Measurements from ENCODE around the gene NPPB.
A peak's percentile ranks its signal among the peaks of the same experiment; 100 is the strongest.

Gene NPPB

GRCh38 chr1:11856698-11857097 is 2.0 kb downstream of the NPPB start:
- no peak for DNase-seq (ENCODE audit: low spot score)

DNA sequence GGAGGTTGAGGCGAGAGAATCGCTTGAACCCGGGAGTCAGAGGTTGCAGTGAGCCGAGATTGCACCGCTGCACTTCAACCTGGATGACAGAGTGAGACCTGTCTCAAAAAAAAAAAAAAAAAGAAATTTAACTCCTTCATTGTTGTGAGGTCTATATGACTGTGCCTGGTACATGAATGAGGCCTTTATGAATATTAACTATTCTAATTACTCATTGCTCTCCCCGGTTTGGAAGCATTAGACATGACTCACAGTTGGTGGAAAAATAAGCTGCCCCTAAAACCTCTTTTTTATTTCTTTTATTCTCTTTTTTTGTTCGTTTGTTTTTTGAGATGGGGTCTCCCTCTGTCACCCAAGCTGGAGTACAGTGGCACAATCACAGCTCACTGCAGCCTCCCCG is 3.3 kb downstream of the NPPB start:
- DNase-seq (ENCODE audit: low spot score): no peak

DNA sequence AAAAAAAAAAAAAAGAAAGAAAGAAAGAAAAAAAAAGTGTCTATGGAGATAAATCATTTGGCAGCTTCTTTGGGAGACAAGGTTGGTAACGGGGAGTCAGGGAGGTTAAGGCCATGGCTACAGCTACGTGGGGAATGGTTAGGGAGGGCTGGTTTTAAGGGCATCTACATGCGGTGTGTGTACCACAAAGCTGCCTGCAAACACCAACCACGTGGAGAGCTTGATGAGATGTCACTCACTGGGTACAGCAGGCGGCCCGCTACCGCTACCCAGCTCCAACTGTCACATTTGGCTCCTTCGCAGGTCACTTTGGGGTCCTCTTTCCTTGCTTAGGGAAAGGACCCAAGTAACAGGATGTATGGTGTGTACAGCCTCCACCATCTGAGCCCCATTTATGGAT is 4.2 kb downstream of the NPPB start:
- no peak for DNase-seq (ENCODE audit: low spot score)

DNA sequence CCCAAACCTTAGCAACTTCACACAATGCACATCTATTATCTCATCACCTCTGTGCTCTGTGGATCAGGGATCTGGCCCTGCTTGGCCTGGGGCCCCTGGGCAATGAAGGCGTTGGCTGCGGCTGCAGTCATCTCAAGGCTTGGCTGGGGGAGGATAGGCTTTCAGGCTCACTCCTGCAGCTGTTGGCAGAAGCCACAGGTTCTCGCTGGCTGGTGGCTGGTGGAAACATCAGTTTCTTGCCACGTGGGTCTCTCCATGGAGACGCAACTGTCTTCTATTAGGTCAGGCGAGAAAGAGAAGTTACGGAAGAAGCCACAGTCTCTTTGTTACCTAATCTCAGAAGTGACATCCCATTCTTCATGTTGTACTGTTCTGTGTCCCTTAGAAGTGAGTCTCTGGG is 7.6 kb downstream of the NPPB start:
- no peak for DNase-seq (ENCODE audit: low spot score)

DNA sequence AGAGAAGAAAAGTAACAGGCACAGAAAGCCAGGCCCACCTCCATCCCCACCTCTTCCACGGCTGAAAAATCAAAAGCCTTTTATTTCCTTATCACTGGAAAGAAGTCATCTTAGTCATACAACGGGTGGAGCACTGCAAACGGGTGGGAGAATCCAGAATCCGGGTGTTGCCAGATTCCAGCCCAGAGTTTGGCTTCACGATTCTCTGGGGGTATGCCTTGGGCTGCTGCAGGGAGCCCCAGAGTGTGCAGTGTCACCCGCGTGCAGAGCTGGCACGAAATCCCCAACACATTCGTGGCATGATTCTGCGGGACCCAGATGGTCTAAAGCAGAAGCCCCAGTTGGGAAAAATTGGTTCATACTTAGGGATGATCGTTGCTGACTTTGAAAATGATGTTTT is 8.6 kb downstream of the NPPB start:
- no peak for DNase-seq (ENCODE audit: low spot score)

DNA sequence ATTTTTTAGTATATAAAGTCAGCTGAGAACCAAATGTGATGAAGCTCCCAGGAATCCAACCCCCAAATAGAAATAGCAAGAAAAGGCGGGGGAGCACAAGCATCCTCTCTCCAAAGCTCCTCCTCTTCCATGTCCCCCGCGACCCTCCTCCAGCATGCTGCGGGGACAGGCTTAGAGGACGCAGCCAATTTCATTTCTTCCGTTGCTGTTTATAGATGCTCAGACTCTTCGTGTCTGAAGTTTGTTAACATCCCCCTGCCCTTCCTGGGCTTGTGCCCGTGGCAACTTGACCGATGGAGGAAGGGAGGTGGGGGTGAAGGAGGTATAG is 10.4 kb downstream of the NPPB start:
- no peak for DNase-seq (ENCODE audit: low spot score)

- no peak for DNase-seq (ENCODE audit: low spot score)
Measured at GRCh38 chr1:11847667-11848372, 10.9 kb downstream of the NPPB start, which contains the start of gene NPPA. Gene NPPA (minus strand): TSS chr1:11847783. CDS start chr1:11847684, 99 bp downstream.

DNA sequence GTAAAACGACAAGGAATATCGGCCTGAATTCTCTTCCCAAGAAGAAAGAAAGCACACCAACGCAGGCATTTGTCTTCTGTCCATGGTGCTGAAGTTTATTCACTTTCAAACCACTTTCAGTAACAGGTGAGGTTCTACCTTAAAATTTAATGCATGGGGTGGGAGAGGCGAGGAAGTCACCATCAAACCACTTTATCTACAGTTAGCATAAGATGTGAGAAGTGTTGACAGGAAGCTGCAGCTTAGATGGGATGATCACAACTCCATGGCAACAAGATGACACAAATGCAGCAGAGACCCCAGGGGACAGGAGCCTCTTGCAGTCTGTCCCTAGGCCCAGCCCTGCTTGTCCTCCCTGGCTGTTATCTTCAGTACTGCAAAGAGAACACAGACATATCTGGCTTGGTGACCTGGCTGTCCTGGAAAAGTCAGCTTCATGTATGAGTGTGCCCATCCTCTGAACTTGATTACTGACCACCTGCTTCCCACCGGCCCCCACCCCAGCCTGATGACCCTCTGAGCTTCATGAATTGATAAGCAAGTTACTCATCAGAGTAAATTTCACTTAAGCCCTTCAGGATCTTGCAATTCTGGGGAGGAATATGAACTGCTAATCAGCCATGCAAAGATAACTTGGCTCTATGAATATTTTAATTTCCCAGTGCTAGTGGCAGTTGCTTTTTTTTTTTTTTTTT is 13.0 kb downstream of the NPPB start:
- DNase-seq (ENCODE audit: low spot score): no peak

GRCh38 chr1:11842154-11843041 is 16.3 kb downstream of the NPPB start:
- no peak for DNase-seq (ENCODE audit: low spot score)

GRCh38 chr1:11841245-11842153 is 17.2 kb downstream of the NPPB start:
- DNase-seq (ENCODE audit: low spot score): no peak

DNA sequence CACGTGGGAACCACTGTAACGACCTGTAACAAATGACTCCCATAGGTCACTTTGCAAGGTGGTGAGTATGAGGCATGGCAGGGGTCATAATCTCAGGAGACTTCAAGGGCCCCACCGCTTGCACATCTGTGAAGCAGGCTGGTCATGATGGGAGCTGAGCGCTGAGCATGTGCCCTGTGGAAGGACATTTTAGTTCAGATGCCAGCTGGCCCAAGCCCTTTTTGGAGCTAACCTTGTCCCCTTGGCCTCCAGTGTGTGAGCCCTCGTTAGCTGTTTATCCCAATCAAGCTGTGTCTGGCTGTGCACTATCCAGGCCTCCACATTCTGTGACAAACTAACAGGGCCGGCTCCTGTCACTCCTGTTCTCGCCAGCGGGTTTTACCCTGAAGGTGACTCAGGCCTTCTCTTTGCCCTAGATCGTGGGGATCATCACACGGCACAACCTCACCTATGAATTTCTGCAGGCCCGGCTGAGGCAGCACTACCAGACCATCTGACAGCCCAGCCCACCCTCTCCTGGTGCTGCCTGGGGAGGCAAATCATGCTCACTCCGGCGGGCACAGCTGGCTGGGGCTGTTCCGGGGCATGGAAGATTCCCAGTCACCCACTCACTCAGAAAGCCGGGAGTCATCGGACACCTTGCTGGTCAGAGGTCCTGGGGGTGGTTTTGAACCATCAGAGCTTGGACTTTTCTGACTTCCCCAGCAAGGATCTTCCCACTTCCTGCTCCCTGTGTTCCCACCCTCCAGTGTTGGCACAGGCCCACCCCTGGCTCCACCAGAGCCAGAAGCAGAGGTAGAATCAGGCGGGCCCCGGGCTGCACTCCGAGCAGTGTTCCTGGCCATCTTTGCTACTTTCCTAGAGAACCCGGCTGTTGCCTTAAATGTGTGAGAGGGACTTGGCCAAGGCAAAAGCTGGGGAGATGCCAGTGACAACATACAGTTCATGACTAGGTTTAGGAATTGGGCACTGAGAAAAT is 18.7 kb downstream of the NPPB start:
- DNase-seq (ENCODE audit: low spot score): no peak

- DNase-seq (ENCODE audit: low spot score): peak; percentile 50
Measured at GRCh38 chr1:11838349-11839272, 20.1 kb downstream of the NPPB start.

DNA sequence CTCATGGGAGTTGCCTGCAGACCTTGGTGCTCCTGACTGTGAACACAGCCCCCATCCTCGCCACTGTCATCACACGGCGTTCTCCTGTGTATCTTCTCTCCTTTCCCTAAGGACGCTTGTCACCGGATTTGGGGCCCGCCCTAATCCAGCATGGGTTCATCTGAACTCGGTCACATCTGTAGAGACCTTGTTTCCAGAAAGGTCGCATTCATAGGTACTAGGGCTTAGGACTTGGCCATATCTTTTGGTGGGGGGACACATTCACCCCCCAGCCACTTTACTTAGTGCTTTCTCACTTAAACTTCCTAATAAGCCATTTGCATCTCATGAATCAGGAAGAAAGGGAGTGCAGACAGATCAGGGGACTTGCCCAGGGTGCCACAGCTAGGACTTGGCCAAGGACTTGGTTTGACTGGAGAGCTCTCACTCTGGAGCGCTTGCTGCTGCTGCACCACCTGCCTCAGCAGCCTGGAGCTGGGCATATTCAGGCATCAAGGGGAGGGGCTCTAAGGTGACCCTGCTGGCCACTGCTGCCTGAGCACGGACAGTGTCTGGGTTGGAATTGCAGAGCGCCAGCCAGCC is 20.9 kb downstream of the NPPB start:
- no peak for DNase-seq (ENCODE audit: low spot score)

GRCh38 chr1:11836955-11837766 is 21.6 kb downstream of the NPPB start:
- DNase-seq (ENCODE audit: low spot score): no peak

GRCh38 chr1:11835441-11836225 is 23.1 kb downstream of the NPPB start:
- no peak for DNase-seq (ENCODE audit: low spot score)

GRCh38 chr1:11833900-11834299 is 24.8 kb downstream of the NPPB start:
- DNase-seq (ENCODE audit: low spot score): no peak

GRCh38 chr1:11833497-11833896 is 25.2 kb downstream of the NPPB start:
- DNase-seq (ENCODE audit: low spot score): no peak
